Amniotic epithelial cell (primary cell): ENCODE measurements around the gene FBN2.
A peak's percentile ranks its signal among the peaks of the same experiment; 100 is the strongest.

Source experiments
- DNase-seq: peaks from one replicate; pipeline ENCODE4 v3.0.0-alpha.2; 2010; ENCODE audit warnings: low read depth

Gene FBN2

DNA sequence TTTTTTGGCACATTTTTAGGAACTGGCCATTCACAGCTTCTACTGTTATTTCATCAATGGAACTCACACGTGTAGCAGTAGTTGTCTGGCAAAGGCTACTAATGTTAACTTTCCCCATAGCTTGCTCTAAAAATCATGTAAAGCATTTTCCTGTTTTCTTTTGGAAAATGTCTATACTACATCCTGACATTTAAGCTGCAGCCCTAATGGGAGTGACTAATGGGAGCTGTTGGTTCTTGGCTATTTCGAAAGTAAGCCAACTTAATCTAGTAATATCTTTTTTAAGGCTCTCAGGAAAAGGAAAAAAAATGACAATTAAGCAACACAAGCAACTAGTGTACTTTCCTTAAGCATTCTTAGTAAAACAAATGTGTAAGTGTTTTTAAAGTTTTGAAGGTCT, 285.3 kb downstream of the FBN2 start:
- peak; percentile 87 for DNase-seq

DNA sequence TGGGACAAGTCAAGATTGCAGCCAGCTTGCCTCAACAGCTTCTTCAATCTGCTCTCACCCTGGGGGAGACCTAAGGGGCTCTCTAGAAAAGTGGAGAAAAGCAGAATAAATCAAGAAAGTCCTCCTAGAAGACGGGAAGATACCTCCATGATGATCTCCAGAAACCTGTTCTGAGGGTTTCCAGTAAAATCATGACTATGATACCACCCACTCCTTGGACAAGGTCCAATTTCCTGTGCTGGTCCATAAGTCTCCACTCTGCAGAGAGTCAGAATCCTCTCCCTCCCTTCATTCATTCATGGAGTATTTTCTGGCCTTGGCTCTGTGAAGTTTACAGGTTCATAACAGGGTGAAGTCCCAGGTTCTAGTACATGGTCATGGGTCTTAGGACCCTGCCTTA, 285.8 kb downstream of the FBN2 start:
- peak; percentile 67 for DNase-seq

DNA sequence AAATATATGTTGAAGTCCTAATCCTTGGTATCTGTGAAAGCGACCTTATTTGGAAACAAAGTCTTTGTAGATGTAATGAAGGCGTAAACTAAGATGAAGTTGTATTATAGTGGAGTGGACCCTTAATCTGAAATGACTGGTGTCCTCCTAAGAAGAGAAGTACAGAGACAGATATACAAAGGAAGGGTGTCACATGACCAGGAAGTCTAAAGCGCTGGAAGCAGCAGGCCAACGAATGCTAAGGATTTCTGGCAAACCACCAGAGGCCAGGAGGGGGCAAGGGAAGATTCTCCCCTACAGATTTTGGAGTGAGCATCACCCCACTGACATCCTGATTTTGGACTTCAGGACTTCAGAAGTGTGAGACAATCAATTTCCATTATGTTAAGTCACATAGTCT, 292.1 kb downstream of the FBN2 start:
- no peak for DNase-seq

DNA sequence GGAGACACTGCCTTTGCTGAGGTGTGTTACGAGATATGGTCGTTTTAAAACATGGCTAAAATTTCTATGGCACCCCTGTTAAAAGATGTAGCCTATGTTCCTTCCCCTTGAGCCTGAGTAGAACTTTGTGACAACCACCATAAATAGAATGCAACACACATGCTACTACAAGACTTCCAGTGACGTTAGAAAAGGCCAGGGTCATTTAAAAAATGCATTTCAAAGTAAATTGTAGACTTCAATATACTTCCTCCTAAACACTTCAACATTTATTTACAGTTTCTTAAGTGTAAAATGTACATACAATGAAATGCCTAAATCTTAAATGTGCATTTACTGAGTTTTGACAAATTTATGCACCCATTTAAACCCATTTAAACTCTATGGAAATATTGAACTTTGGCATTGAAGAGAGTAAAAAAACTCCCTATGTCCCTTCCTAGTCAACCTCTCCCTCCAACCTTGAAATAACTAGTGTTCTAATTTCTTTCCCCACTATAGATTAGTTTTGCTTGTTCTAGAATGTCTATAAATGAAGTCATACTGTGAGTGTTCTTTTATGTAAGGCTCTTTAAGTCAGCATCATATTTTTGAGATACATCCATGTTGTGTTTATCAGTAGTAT, 294.0 kb downstream of the FBN2 start:
- no peak for DNase-seq

DNA sequence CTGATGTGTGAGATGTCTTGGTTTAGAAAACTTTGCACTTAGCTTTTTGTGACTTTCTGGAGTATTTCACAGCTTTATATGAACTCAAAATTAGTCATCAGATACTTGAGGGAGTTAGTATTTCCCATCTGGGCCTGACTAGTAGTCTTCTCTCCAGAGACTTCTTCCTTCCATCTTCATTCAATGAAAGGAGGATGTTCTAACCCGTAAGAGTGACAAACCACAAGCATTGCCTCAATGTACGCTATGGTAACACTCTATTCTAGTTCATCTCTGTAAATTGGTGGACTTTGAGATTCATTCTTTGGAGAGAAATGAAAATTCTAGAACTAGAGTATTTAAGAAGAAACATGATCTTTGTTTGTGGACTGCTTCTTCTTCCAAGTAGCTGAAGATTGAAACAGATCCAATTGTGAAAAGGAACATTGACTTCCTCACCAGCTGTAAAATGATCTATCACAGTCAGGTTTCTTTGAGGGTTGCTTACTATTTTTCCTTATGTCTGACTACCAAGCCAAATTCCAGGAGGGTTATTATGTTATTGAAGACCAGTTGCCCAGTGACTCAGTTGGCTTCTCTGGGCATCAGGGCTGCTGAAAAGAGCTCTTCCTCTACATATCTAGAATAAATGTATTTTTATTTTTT, 296.9 kb downstream of the FBN2 start:
- no peak for DNase-seq

DNA sequence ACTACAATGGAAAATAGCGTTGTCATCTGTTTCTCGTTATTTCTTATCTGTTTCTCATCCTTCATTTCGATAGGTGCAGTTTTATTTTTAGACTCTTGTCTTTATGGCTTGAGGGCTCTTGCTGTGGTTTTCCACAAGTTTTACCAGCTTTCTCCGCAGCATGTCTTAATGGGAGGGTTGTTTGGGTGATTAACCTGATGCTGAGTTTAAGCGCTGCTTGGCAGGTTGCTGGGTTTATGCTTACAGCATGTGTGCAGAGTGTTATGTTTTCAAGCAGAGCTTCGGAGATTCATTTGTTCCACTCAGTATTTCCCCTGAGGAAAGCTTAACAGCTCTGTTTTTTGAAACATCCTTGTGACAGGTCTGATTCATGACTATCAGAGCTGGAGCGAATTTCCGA, 300.5 kb downstream of the FBN2 start:
- peak; percentile 70 for DNase-seq

DNA sequence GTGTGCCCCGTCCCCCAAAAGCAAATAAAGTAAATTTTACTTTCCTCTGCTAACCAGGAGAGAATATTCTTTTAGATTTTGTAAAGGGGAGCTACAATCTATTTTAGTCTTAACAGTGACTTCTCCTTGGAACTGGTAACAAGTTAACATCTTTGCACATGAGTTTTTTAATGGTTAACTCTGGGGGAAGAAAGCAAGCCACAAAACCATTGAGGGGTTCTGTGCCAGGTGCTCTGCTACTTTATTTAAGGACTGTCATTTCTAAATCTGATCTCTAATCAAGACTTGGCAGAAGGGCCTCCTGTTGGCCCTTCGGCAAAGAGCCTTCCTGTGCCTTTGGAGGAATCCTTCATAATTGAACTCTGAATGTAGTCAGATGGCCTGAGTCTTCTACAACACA, 301.0 kb downstream of the FBN2 start:
- DNase-seq, result no peak

DNA sequence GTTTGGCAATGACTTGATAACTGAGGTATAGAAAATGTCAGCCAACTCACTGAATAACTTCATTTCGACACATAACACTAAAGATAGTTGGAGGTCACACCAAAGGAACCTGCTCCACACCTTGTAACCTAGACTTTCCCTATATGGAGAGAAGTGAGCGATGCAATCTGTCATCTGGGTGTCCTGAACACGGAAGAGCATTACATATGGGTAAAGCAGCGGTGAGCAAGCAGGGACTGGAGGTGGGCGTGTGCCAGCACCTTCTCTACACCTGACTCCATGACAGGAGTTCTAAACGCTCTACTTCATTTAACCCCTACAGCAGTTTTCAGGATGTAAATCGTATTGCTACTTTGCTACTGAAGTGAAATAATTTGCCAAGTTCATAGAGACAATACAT, 301.7 kb downstream of the FBN2 start:
- DNase-seq, result no peak

DNA sequence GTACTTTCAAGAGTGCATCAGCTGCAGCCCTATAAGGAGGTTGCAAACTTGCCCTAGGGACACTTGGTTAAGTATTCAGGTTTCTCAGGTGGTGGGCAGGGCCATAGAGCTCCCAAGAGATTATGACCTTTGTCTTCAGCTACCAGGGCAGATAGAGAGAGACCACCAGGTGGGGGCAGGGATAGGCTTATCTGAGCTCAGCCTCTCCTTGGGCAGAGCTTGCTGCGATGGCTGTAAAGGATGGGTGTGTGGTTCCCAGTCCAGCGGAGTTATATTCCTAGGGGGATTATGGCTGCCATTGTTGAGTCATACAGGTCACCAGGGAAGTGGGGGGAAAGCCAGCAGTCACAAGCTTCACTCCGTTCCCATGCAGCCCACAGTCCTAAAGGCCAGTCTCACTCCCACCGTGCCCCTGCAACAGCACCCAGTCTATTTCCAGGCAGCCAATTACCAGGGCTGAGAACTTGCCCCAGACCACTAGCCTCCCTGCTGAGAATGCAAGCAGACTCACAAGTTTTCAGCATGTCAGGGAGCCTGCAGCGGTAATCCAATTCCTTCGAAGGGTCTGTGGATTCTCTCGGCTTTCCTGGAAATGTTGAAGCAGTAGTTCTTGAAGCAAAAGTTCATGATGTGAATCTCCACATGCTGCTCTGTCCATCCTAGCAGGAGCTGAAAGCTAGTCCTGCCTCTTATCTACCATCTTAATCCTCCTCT, 303.0 kb downstream of the FBN2 start:
- DNase-seq, result no peak

DNA sequence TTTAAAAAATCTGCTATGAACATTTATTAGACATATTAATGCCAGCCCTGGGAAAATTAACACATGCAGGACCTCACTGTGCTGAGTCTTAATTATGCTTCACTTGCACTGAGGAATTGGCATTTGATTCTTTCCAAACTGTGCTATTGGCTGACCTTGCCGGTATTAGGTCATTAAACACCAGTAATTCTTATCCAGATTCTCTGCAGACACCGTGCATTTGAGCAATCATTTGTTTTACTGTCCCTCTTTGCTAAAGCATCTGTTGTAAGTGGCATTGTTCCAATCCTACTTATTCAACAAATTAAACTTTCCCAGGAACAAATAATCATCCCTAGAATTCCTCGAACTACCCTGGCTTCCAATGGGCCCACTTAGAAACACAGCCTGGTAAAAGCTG, 309.5 kb downstream of the FBN2 start:
- peak; percentile 25 for DNase-seq

DNA sequence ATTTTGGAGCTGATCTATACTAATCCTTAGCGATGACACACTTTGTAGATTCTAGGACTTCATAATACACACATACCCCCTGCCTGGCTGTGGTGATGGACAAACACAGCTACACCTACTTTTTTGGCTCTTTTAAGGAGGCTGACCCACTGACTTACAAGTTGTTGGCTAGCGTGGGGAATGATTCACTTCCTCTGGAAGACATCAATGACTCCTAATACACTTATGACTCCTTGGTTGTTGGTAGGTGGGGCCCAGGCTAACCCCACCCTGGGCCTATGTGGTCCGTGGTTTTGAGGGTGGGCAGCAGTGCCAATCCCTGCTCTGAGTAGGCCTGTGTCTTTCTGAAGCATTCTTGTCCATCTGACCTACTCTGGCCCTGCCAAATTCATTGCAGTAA, 310.0 kb downstream of the FBN2 start:
- peak; percentile 66 for DNase-seq

DNA sequence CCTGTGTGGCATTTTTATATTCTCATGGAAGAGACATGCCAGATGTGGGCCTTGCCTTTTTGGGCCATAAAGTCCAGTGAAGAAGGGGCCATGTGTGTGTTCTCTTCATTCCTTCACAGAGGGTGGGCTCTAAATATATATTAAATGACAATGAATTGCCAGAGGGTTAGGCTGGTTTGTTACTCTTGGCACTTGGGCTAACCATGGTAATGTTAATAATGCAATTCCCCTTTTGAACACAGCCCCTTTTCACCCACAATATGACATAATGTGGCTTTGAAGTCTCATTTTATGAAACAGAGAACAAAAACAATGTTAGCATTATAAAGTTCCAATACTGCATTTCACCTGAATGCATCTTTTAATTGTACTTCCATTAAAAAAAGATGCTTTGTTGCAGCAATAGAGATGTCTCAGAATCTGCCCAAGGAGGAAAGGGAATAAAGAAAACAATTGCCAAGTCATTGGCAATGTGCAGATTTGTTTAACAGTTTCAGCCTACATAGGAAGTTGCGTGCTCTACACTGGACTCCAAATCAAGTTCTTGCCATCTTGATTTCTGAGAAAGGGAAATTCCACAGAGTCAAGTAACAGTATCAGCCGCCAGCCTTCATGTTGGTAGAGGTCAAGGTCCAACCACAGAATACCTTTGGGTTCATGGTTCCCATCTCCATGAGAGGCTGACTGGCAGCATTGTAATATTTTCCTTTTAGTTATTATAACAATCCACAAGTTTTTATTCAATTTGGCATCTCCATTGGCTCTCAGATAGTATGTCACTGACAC, 312.6 kb downstream of the FBN2 start:
- DNase-seq, result no peak

DNA sequence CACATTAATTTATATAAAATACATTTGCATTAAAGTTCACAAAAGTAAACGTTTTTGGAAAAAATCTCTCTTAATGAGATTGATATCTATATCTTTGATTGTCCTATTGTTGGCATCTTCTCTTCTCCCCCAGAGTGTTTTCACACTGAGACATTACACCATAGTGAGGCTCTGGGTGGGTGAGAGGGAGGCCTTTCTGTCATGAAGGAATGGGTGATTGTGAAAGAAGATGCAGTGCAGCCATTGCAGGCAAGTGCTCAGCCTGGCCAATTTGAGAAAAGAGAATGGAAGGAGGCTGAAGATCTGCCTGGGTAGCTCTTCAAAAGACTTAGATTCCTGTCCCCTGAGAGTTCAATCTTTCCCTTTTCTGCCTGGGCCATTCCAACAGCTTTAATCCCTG, 313.7 kb downstream of the FBN2 start:
- peak; percentile 79 for DNase-seq

DNA sequence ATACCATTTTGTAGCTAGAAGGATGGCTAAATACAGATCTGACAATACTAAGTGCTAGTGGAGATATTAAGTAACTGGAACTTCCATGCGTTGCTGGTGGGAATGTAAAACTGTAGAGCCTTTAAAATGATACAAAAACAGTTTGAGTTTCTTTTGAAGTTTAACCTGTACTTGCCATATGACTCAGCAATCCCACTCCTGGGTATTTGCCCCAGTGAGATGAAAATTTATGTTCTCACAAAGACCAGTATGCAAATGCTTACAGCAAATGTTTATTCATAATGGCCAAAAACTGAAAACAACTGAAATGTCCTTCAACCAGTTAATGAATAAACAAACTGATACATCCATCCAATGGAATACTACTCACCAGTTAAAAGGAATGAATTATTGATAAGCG, 317.2 kb downstream of the FBN2 start:
- no peak for DNase-seq

DNA sequence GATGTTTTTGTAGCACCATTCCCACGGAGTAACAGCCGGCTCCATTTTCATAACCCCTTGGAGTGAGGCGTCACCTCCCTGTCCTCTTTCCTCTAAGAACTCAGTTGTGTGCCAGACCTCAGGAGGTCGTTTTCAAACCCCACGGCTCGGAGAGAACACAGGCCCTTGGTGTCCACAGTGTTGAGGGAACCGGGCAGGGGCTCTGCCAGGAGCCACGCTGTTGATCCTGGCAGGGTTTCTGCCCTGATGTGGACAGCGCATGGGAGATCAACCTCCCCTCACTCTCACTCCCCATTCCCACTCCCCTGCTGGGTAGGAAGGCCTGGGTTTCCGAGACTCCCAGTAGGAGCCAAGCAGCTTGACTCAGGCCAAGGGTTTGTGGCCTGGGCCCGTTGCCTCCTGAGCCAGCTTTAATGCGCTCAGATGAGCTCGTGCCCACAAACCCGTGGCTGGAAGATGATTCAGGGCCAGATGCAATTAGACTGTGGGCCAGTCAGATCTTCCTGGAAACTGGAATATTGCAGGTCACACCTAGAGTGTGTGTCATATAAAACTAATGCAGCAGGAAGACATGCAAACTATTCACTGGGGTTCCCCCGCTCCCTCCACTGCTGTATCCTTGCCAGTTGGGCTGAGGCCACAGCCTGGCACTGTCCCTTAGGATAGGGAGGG, 321.0 kb downstream of the FBN2 start:
- peak; percentile 86 for DNase-seq

DNA sequence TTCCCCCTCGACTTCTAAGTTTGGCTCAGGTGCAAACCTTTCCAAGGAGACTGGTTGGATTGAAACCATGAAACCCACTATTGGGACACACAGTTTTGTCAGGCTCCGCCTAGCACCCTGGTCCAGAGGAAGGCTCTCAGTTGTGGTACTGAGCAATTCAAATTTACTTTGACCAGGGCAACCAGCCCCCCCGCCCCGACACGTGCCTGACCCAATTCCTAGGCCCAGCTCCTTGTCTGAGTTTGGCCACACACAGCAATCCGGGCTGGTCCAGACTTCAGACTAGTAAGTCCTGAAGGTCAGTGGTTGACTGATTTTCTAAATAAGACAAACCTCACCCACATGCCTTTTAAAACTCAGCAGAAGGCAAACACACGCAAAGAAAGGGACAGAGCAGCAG, 321.8 kb downstream of the FBN2 start:
- no peak for DNase-seq

DNA sequence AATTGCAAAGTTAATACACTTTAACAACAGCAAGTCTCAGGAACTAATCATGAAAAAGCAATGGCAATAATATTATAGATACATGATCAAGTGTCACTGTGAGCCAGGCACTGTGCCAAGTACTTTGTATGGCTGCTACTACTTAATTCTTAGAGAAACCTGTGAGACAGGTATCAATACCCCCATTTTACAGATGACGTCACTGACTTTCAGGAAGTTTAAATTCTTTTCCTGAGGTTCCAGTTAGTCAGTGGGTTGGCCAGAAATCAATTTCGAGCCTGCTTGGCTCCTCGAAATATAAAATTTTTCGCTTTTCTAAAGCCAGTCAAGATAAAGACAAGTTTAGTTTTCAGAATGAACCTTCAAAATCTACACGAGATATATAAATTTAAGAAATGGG, 324.2 kb downstream of the FBN2 start:
- DNase-seq, result no peak

DNA sequence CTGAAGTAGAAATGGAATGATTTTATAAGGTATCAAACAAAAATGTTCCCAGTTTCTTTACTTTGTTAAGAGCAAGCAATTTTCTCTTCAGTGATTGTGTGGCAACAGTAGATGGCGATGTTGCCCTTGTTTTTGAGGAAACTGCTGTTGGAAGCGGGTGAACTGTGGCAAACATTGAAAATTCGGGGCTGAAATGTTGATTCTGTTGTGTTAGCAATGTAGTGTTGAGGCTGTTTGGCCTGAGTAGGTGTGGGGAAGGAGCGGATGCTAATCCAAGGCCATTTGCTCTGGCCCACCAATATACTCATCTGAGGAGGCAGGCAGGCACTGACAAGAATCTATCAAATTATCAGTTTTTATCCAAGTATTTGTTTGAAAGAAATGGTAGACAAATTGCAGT, 324.7 kb downstream of the FBN2 start:
- DNase-seq, result peak; percentile 72

DNA sequence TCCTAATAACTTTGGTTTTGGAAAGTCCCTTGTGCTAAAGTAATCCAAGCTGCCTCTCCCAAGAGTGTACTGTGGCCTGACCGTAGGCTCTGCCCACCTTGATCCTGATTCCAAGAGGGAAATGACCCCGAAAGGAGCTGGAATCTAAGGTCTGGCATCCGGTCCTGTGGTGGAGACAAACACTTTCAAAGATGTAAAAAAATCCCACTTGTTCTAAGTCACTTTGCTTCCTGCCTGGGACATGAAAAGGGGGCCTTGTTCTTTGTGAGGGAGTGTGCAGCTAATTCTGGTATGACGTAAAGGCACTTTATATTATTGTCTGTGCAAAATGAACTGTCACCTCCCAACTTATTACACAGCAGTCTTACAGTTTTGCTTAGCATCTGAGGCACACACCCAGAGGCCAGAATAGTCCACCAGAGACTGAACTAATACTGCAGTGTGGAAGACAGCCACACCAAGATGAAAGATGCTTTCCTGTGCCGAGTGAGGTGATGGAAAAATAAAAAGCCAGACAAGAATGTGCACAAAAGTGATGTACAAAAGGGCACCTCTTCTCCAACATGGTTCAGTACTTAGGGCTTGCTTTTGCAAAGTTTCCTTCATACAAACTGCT, 325.7 kb downstream of the FBN2 start:
- DNase-seq, result no peak

DNA sequence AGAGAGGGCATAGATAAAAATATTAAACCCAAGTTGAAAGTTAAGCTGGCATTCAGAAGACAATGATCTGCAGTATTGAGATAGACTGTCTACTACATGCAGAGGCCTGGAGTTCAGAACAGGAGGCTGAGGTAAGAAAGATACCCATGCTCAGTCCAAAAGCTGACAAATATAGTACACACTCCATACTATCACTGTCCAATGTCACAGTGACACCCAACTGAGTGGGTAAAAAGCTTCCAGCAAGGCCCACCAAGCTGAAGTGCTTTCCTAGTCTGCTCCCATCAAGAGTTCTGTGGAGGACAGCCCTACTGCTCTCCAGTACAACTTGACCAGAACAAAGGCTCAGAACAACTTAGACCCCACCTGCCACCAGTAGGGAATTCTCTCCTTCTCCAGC, 329.6 kb downstream of the FBN2 start:
- DNase-seq, result no peak
